Naive B cell (primary cell): Measurements from ENCODE around the gene SF3A1. TPM values are rescaled to one million over a fixed set of nuclear protein-coding genes. Genes with fewer than 3 reads are reported as not detected.
"Not testable (repeated sequence)": the region's sequence is repeated elsewhere in the genome, so short reads cannot be mapped to it uniquely, and the experiment has no call there.

Source experiments
- ATAC-seq, 2 donors: fragments of 150-1000 bp; cut with Tn5 transposase; 2 replicates each; pipeline ENCODE4 v1.10.0; 2021; ENCODE audit warnings: low read depth in 2 of 2, mild to moderate bottlenecking in 2 of 2, moderate library complexity in 2 of 2
- DNase-seq: peaks from one replicate; pipeline ENCODE4 v3.0.0; 2022
- H3K27ac Mint-ChIP-seq, 6 donors: one replicate each; pipeline ENCODE4 v1.8.0; 2020 to 2022; ENCODE audit warnings: mild to moderate bottlenecking in 6 of 6, mixed read lengths in 6 of 6, moderate library complexity in 5 of 6, inconsistent platforms in 2 of 6
- H3K27me3 Mint-ChIP-seq, 3 donors: one replicate each; pipeline ENCODE4 v1.8.0; 2021 to 2022; ENCODE audit warnings: mixed read lengths in 3 of 3, mild to moderate bottlenecking in 1 of 3
- H3K36me3 Mint-ChIP-seq, 2 donors: one replicate each; pipeline ENCODE4 v1.8.0; 2020 to 2022; ENCODE audit warnings: mixed read lengths in 2 of 2, inconsistent platforms in 1 of 2, mild to moderate bottlenecking in 1 of 2
- H3K4me1 Mint-ChIP-seq, 3 donors: one replicate each; pipeline ENCODE4 v1.8.0; 2020 to 2022; ENCODE audit warnings: mixed read lengths in 3 of 3, inconsistent platforms in 1 of 3, mild to moderate bottlenecking in 1 of 3, moderate library complexity in 1 of 3
- H3K4me3 Mint-ChIP-seq, 8 donors: one replicate each; pipeline ENCODE4 v1.8.0; 2020 to 2022; ENCODE audit warnings: mild to moderate bottlenecking in 8 of 8, mixed read lengths in 8 of 8, moderate library complexity in 8 of 8, inconsistent platforms in 2 of 8
- H3K9me3 Mint-ChIP-seq, 7 donors: one replicate each; pipeline ENCODE4 v1.8.0; 2020 to 2022; ENCODE audit warnings: mixed read lengths in 7 of 7, mild to moderate bottlenecking in 5 of 7, inconsistent platforms in 2 of 7, moderate library complexity in 1 of 7
- polyA plus RNA-seq, 6 donors: library from polyadenylated mRNA; unstranded; fragments of 300-500 nt; fragmentation: Illumina TruSeq; gene quantifications; one replicate each; pipeline ENCODE4 v1.2.3, GENCODE V29; 2021; ENCODE audit warnings: low read depth in 6 of 6

The SF3A1 gene
- polyA plus RNA-seq, result 100 to 1,000 TPM in 1 of 6 donors, 10 to 100 TPM in 5; 34.1 to 110 (median 80.3) TPM

- DNase-seq (peak; percentile 89), ATAC-seq (peak; percentile 84 to 88)
- Mint-ChIP-seq H3K27me3 (peaks cover 0 to 5% (median 0%) of the 10 kb centered on the region in 3 donors), H3K27ac (peak within 1 kb of the TSS; percentile 97 to 99 (median 98)), H3K9me3 (peaks cover 0 to 2% (median 0%) of the 10 kb centered on the region in 7 donors), H3K36me3 (no peaks in the 10 kb centered on the region), H3K4me1 (peaks cover 35 to 49% (median 46%) of the 10 kb centered on the region in 3 donors), H3K4me3 (peak within 1 kb of the TSS; percentile 91 to 99 (median 96))
Observed at GRCh38 chr22:30356449-30357235, at the start of gene SF3A1, which contains the start of gene CCDC157. Gene SF3A1 (minus strand): TSS chr22:30356894. CDS start chr22:30356792, 102 bp downstream. Gene CCDC157 (plus strand): TSS chr22:30357007. CDS start chr22:30366001, 8,994 bp downstream.

- Mint-ChIP-seq H3K27ac (peak overlapping the region in 1 of 6 donors; percentile 44), H3K4me1 (no peaks in the 10 kb centered on the region)
Observed at GRCh38 chr22:30406400-30406799, 49.7 kb upstream of the SF3A1 start.

GRCh38 chr22:30405731-30406130, 49.0 kb upstream of the SF3A1 start:
- H3K4me3 Mint-ChIP-seq, result no peak overlapping the region

More at GRCh38 chr22:30406400-30406799, 49.7 kb upstream of the SF3A1 start:
- H3K36me3 Mint-ChIP-seq, result no peaks in the 10 kb centered on the region
- H3K27me3 Mint-ChIP-seq, result no peaks in the 10 kb centered on the region
- H3K4me3 Mint-ChIP-seq, result no peak overlapping the region
- no peaks in the 10 kb centered on the region for H3K9me3 Mint-ChIP-seq
- ATAC-seq, result no peak
- DNase-seq, result no peak

GRCh38 chr22:30404307-30404706, 47.6 kb upstream of the SF3A1 start:
- Mint-ChIP-seq H3K27ac (peak overlapping the region in 1 of 6 donors; percentile 42), H3K36me3 (no peaks in the 10 kb centered on the region), H3K27me3 (peaks cover 0 to under 1% (median 0%) of the 10 kb centered on the region in 3 donors), H3K9me3 (no peaks in the 10 kb centered on the region), H3K4me1 (no peaks in the 10 kb centered on the region), H3K4me3 (no peak overlapping the region)
- ATAC-seq (no peak), DNase-seq (no peak)

More at GRCh38 chr22:30405731-30406130, 49.0 kb upstream of the SF3A1 start:
- no peaks in the 10 kb centered on the region for H3K9me3 Mint-ChIP-seq
- H3K27me3 Mint-ChIP-seq, result no peaks in the 10 kb centered on the region
- no peaks in the 10 kb centered on the region for H3K4me1 Mint-ChIP-seq
- ATAC-seq, result no peak
- no peaks in the 10 kb centered on the region for H3K36me3 Mint-ChIP-seq
- no peak for DNase-seq
- H3K27ac Mint-ChIP-seq, result no peak overlapping the region

- not testable (repeated sequence) for H3K4me3 Mint-ChIP-seq, H3K4me1 Mint-ChIP-seq, ATAC-seq, H3K9me3 Mint-ChIP-seq, DNase-seq, H3K36me3 Mint-ChIP-seq, H3K27ac Mint-ChIP-seq
- H3K27me3 Mint-ChIP-seq, result peaks cover 8 to 16% (median 15%) of the 10 kb centered on the region in 3 donors
Observed at GRCh38 chr22:30402766-30403104, 46.0 kb upstream of the SF3A1 start.

- Mint-ChIP-seq H3K4me3 (no peak overlapping the region), H3K27ac (no peak overlapping the region), H3K9me3 (no peaks in the 10 kb centered on the region), H3K27me3 (peaks cover 8 to 20% (median 19%) of the 10 kb centered on the region in 3 donors), H3K36me3 (no peaks in the 10 kb centered on the region), H3K4me1 (peaks cover 2 to 9% (median 4%) of the 10 kb centered on the region in 3 donors)
- no peak for ATAC-seq
- no peak for DNase-seq
Observed at GRCh38 chr22:30402028-30402765, 45.5 kb upstream of the SF3A1 start.

- H3K36me3 Mint-ChIP-seq, H3K27ac Mint-ChIP-seq, H3K9me3 Mint-ChIP-seq, H3K4me3 Mint-ChIP-seq, DNase-seq, ATAC-seq: not testable (repeated sequence)
- H3K27me3 Mint-ChIP-seq, result peaks cover 13 to 29% (median 27%) of the 10 kb centered on the region in 3 donors
- H3K4me1 Mint-ChIP-seq, result peaks cover 4 to 14% (median 11%) of the 10 kb centered on the region in 3 donors
Observed at GRCh38 chr22:30401024-30401423, 44.3 kb upstream of the SF3A1 start.

GRCh38 chr22:30400159-30400558, 43.5 kb upstream of the SF3A1 start:
- Mint-ChIP-seq H3K4me1 (peaks cover 4 to 15% (median 14%) of the 10 kb centered on the region in 3 donors), H3K4me3 (no peak overlapping the region), H3K27ac (no peak overlapping the region), H3K36me3 (no peaks in the 10 kb centered on the region), H3K27me3 (peaks cover 18 to 37% (median 35%) of the 10 kb centered on the region in 3 donors), H3K9me3 (no peaks in the 10 kb centered on the region)
- no peak for DNase-seq
- no peak for ATAC-seq

GRCh38 chr22:30399718-30400117, 43.0 kb upstream of the SF3A1 start:
- Mint-ChIP-seq H3K4me1 (peaks cover 4 to 15% (median 14%) of the 10 kb centered on the region in 3 donors), H3K4me3 (peak overlapping the region in 1 of 8 donors; percentile 47), H3K27ac (peak overlapping the region in 1 of 6 donors; percentile 47), H3K27me3 (peaks cover 18 to 39% (median 35%) of the 10 kb centered on the region in 3 donors), H3K36me3 (no peaks in the 10 kb centered on the region), H3K9me3 (no peaks in the 10 kb centered on the region)
- ATAC-seq (no peak), DNase-seq (no peak)

- Mint-ChIP-seq H3K4me3 (peak overlapping the region in 4 of 8 donors; percentile 54 to 80 (median 64)), H3K36me3 (no peaks in the 10 kb centered on the region), H3K27ac (peak overlapping the region in 1 of 6 donors; percentile 82), H3K4me1 (peaks cover 4 to 15% (median 14%) of the 10 kb centered on the region in 3 donors), H3K9me3 (no peaks in the 10 kb centered on the region), H3K27me3 (peaks cover 18 to 42% (median 35%) of the 10 kb centered on the region in 3 donors)
- DNase-seq, result no peak
- ATAC-seq, result no peak
Observed at GRCh38 chr22:30398685-30399680, 42.3 kb upstream of the SF3A1 start.

GRCh38 chr22:30397656-30398635, 41.3 kb upstream of the SF3A1 start:
- H3K27ac Mint-ChIP-seq, result no peak overlapping the region
- peaks cover 21 to 42% (median 35%) of the 10 kb centered on the region in 3 donors for H3K27me3 Mint-ChIP-seq
- ATAC-seq (peak in 1 of 2 donors; percentile 9), DNase-seq (no peak)
- peak overlapping the region in 7 of 8 donors; percentile 15 to 82 (median 73) for H3K4me3 Mint-ChIP-seq
- no peaks in the 10 kb centered on the region for H3K36me3 Mint-ChIP-seq
- H3K9me3 Mint-ChIP-seq, result no peaks in the 10 kb centered on the region
- H3K4me1 Mint-ChIP-seq, result peaks cover 12 to 15% (median 14%) of the 10 kb centered on the region in 3 donors
